Activated CD8-positive, alpha-beta memory T cell treated with anti-CD3 and anti-CD28 coated beads for 24 hours (primary cell): ENCODE measurements around the gene EIF3F.
A peak's percentile ranks its signal among the peaks of the same experiment; 100 is the strongest.

ENCODE experiments used
- DNase-seq: peaks from one replicate; pipeline ENCODE4 v3.0.0-alpha.2; 2020

The EIF3F gene

DNA sequence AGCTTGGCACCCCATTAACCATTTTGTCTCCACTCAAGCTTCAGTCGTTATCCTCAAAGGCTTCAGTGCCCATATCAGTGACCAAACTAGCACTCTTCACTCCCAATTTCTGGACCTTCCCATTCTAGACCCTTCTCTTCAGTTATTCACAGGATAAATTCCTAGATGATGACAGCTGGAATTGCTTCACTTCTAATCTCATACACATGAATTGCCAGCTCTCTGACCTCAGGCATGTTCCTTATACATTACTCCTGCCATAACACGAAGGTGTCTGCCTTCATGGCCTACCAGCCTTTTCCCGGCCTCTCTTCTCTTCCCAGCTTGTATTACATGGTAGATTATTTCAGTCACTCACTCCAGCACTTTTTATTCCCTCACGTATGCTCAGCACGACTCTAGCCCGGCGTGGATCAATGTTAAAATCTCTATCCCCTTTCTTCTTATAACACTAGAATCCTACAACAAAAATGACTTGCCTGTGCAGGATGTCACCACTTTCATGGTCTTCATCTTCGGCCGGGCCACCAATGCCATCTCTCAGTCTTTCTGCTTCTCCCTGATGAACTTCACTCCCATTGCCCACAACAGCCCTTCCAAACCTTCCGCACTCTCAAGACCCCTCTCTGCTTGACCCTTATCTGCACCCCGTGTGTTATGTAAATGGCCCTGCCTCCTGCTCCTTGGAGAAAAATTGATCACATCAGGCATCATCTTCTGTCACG lies 36.9 kb downstream of the EIF3F start:
- DNase-seq = peak; percentile 11

DNA sequence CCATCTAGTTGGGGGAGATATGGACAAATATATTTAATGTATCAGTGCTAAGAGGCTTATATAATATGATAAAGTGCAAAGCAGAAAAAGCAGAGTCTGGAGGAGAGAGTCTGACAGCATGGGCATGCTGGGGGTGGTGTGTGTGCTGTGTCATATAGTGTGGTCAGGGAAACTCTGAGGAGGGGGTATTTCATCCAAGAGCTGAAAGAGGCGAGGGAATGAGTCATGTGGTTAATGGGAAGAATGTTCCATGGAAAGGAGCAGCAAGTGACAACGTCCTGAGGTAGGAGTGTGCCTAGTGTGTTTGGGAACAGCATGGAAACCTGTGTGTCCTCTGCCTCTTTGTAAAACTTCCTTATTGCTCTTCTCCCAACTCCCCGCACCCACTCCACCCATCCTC lies 38.0 kb downstream of the EIF3F start:
- no peak for DNase-seq

- DNase-seq = no peak
Observed at GRCh38 chr11:8025816-8026215, 38.7 kb downstream of the EIF3F start.

GRCh38 chr11:8026982-8027381 lies 39.8 kb downstream of the EIF3F start:
- no peak for DNase-seq

GRCh38 chr11:8028766-8029165 lies 41.6 kb downstream of the EIF3F start:
- DNase-seq = no peak

GRCh38 chr11:8030526-8031247 lies 43.5 kb downstream of the EIF3F start:
- DNase-seq = peak; percentile 30

- peak; percentile 42 for DNase-seq
Observed at GRCh38 chr11:8031248-8032115, 44.3 kb downstream of the EIF3F start.

- DNase-seq = peak; percentile 32
Observed at GRCh38 chr11:8032122-8032521, 45.0 kb downstream of the EIF3F start.

GRCh38 chr11:8032576-8033304 lies 45.6 kb downstream of the EIF3F start:
- no peak for DNase-seq

- DNase-seq = peak; percentile 78
Observed at GRCh38 chr11:8033305-8034105, 46.4 kb downstream of the EIF3F start.

- no peak for DNase-seq
Observed at GRCh38 chr11:8034106-8034585, 47.0 kb downstream of the EIF3F start.

GRCh38 chr11:8034604-8035190 lies 47.6 kb downstream of the EIF3F start:
- no peak for DNase-seq

DNA sequence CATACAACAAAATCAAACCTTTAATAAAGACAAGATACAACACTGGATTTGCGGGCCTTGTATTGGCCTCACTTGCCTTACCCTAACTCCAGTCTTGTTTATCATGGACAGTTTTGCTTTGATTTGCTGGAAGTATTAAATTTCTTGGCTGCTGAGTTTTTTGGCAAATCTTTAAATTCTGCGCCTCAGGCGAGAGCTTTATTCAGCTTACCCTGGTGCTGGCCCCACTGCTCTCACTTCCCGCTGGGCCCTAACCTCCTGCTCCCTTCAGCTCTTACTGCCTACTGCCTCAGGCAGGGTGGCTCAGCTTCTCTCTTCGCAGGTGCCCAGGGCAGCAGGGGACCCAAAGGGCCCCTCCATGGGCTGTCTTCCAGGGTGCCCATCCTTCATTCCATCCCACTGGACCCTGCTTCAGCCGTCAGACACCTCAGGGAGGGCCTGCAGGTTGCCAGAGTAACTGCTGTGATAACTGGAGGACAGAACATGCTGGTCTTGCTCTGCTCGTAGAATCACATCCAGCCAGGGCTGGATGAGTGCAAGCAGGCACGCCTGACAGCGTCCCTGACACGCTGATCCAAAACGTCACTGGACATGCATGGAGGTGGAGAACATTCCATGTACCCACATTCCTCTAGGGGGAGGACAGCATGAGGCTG lies 48.2 kb downstream of the EIF3F start:
- no peak for DNase-seq

DNA sequence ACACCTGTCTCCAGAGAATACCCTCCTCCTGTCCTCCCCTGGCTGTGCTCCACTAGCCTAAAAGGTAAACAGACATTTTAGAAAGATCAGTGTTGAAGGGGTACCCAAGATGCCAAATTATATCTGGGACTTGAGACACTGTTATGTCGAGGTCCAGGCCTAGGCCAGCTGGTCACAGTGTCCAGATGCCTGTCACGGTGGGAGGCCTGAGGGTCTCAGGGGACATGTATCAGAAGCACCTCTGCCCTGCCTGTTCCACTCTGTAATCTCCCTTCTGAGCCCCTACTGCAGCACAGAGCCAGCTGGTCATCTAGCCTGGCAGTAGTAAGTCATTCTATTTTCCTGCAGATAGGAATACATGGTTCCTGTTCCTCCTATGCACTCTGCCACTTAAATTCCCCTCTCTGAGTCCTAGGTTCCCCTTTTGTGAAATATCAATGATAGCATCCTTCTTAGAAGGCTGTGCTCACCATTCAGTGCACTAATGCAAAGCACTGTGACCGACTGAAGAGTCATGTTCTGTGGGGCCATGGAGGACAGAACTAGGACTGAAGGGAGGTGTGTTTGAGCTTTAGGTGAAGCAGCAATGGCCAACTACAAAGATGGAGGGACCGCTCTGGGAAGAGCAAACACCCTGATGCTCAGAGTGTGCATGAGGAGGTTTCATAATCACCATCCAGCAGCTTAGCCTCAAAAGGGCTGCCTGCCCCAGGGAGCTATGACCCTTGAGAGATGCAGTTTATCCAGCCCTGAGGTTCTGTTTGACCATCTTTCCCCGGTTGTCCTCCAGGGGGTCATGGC lies 49.1 kb downstream of the EIF3F start:
- no peak for DNase-seq

GRCh38 chr11:8036986-8037385 lies 49.8 kb downstream of the EIF3F start:
- no peak for DNase-seq

- no peak for DNase-seq
Observed at GRCh38 chr11:8038393-8038792, 51.3 kb downstream of the EIF3F start.

GRCh38 chr11:8038811-8039529 lies 51.8 kb downstream of the EIF3F start:
- DNase-seq = no peak

DNA sequence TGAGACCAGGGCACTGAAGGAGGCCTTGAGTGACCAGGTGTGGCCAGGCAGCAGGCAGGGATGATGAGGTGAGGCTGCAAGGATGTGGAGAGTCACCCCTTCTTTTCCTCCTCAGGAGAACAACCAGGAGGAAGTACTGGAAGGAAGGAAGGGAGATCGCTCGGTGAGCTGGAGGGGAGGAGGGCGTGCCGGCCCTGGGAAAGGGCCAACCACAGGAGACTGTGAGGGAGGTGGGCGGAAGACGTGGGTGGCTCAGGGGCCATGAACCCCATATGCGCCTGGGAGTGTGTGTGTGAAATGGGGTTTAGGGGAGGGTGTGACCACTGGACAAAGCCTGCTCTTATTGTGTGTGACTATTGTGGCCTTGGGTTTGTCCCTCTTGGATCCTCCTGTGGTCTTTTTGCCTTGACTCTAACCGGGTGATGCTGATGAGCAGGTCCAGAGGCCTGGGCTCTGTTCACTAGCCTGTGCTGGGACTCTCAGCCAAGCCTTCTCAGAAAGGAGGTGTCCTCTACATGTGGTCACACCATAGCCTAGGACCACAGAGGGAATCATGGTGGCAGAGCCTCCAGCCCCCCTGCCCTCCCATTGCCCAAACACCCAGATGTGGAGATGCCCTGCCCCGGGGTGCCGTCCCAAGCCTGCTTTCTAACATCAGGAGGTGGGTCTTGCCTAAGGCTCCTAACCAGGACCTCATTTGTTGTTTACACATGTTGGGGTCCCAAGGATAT lies 52.6 kb downstream of the EIF3F start:
- no peak for DNase-seq
